ENCODE measurements around the gene DNAH14.

- no peak for TF ChIP-seq POLR2A (IDR thresholded peaks at IDR 0.05; ENCODE audit: low read depth, low read length)
- no peak for TF ChIP-seq CTCF (conservative IDR thresholded peaks at IDR 0.05; ENCODE audit: low read depth, low read length)
- TF ChIP-seq USF2 (IDR thresholded peaks at IDR 0.05; ENCODE audit: low read depth, low read length): no peak
- TF ChIP-seq FOS (IDR thresholded peaks at IDR 0.05; ENCODE audit: low read depth, low read length): no peak
- TF ChIP-seq CEBPB (IDR thresholded peaks at IDR 0.05; ENCODE audit: low read depth, low read length): no peak
- no peak for TF ChIP-seq RFX5 (IDR thresholded peaks at IDR 0.05; ENCODE audit: low read depth, low read length)
- no peak for TF ChIP-seq SMC3 (IDR thresholded peaks at IDR 0.05; ENCODE audit: low read depth, low read length)
- no peak for TF ChIP-seq CHD1 (IDR thresholded peaks at IDR 0.05; ENCODE audit: low read depth, low read length)
- no peak for TF ChIP-seq NFE2L2 (IDR thresholded peaks at IDR 0.05; ENCODE audit: low read depth, low read length)
- TF ChIP-seq RAD21 (IDR thresholded peaks at IDR 0.05; ENCODE audit: low read length): no peak
- no peak for TF ChIP-seq MXI1 (IDR thresholded peaks at IDR 0.05; ENCODE audit: borderline replicate concordance, low read depth, low read length)
Observed at GRCh38 chr1:225097175-225097574, 167.7 kb downstream of the DNAH14 start.

Data from IMR-90 (cell line).